ENCODE measurements around the gene BLOC1S3. TPM values are rescaled to one million over a fixed set of nuclear protein-coding genes. Genes with fewer than 3 reads are reported as not detected.
"Not testable (repeated sequence)": the region's sequence is repeated elsewhere in the genome, so short reads cannot be mapped to it uniquely, and the experiment has no call there.

BLOC1S3 gene
- total RNA-seq, 3 donors from 2014 or later, result 12.3 to 15.5 (median 14.5) TPM

GRCh38 chr19:45229056-45229455 lies 50.5 kb downstream of the BLOC1S3 start:
- not testable (repeated sequence) for H3K4me1 Mint-ChIP-seq (ENCODE audit: low read depth); H3K36me3 Mint-ChIP-seq (ENCODE audit: insufficient read depth); H3K4me3 Mint-ChIP-seq; ATAC-seq; DNase-seq; H3K9me3 Mint-ChIP-seq
- peaks cover 34% of the 10 kb centered on the region for H3K27me3 Mint-ChIP-seq (ENCODE audit: low read depth)

Other genes with a start within 250 kb of the BLOC1S3 start
- not detected for gene APOC4, start 236.5 kb upstream of the BLOC1S3 start, total RNA-seq
- gene APOC2, start 232.7 kb upstream of the BLOC1S3 start, total RNA-seq, result not detected
- gene CLPTM1, start 223.4 kb upstream of the BLOC1S3 start, total RNA-seq, result 100 to 1,000 TPM; 103 to 117 (median 112) TPM
- gene RELB, start 177.3 kb upstream of the BLOC1S3 start, total RNA-seq, result 100 to 1,000 TPM; 128 to 137 (median 129) TPM
- gene CLASRP, start 139.7 kb upstream of the BLOC1S3 start, total RNA-seq, result 100 to 1,000 TPM; 111 to 114 (median 114) TPM
- gene ZNF296, start 102.3 kb upstream of the BLOC1S3 start, total RNA-seq, result 10 to 100 TPM in 1 of 3 donors, 1 to 10 TPM in 2; 7.8 to 10.2 (median 8.6) TPM
- 10 to 100 TPM; 58.8 to 69.3 (median 65.0) TPM for gene GEMIN7, start 99.5 kb upstream of the BLOC1S3 start, total RNA-seq
- 10 to 100 TPM; 23.2 to 24.9 (median 24.7) TPM for gene PPP1R37, start 85.6 kb upstream of the BLOC1S3 start, total RNA-seq
- gene NKPD1, start 17.8 kb upstream of the BLOC1S3 start, total RNA-seq, result under 1 TPM; 0.30 to 0.45 (median 0.33) TPM
- 10 to 100 TPM in 1 of 3 donors, 1 to 10 TPM in 2; 8.5 to 11.5 (median 9.1) TPM for gene TRAPPC6A, start 547 bp upstream of the BLOC1S3 start, total RNA-seq
- not detected for gene EXOC3L2, start 66.6 kb downstream of the BLOC1S3 start, total RNA-seq
- 10 to 100 TPM; 14.6 to 18.3 (median 15.9) TPM for gene MARK4, start 72.5 kb downstream of the BLOC1S3 start, total RNA-seq
- not detected for gene CKM, start 144.1 kb downstream of the BLOC1S3 start, total RNA-seq
- not detected for gene KLC3, start 162.0 kb downstream of the BLOC1S3 start, total RNA-seq
- 10 to 100 TPM; 22.2 to 23.8 (median 23.8) TPM for gene ERCC2, start 191.8 kb downstream of the BLOC1S3 start, total RNA-seq
- 1 to 10 TPM; 1.6 to 6.8 (median 4.1) TPM for gene PPP1R13L, start 226.3 kb downstream of the BLOC1S3 start, total RNA-seq
- gene POLR1G, start 227.9 kb downstream of the BLOC1S3 start, total RNA-seq, result 10 to 100 TPM; 45.2 to 57.3 (median 49.1) TPM
- 10 to 100 TPM; 68.0 to 86.2 (median 85.7) TPM for gene ERCC1, start 245.1 kb downstream of the BLOC1S3 start, total RNA-seq